Tongue (tissue), 2 donors: ENCODE measurements around the gene SLC25A41. TPM values are rescaled to one million over a fixed set of nuclear protein-coding genes. Genes with fewer than 3 reads are reported as not detected.

Experiments
- small RNA-seq: library from RNA; depleted of rRNA; stranded (forward); fragments of <200 nt; gene quantifications from one replicate; pipeline ENCODE3, GENCODE V24; 2014; ENCODE audit warnings: low replicate concordance
- total RNA-seq: library from RNA; depleted of rRNA; stranded (reverse); fragments of >200 nt; gene quantifications from one replicate; pipeline ENCODE4 v1.2.3, GENCODE V29; 2014

The SLC25A41 gene
- total RNA-seq, 1 donor from 2014 or later: 0.41 TPM

Small RNAs within 50 kb of the gene (small RNA-seq; reads per million reads assigned to genes)
- gene MIR6790 (not detected), gene MIR6885 (not detected)

Other genes with a start within 250 kb of the SLC25A41 start
- gene MLLT1, start 153.8 kb downstream of the SLC25A41 start, total RNA-seq: 7.5 TPM
- not detected for gene ACER1, start 100.2 kb downstream of the SLC25A41 start, total RNA-seq
- gene CLPP, start 72.2 kb downstream of the SLC25A41 start, total RNA-seq: 34.8 TPM
- gene ALKBH7, start 61.0 kb downstream of the SLC25A41 start, total RNA-seq: 92.1 TPM
- 1.5 TPM for gene PSPN, start 57.8 kb downstream of the SLC25A41 start, total RNA-seq
- 32.1 TPM for gene GTF2F1, start 40.6 kb downstream of the SLC25A41 start, total RNA-seq
- 125 TPM for gene KHSRP, start 9.0 kb downstream of the SLC25A41 start, total RNA-seq
- 46.7 TPM for gene SLC25A23, start 26.0 kb upstream of the SLC25A41 start, total RNA-seq
- 2.7 TPM for gene CRB3, start 30.5 kb upstream of the SLC25A41 start, total RNA-seq
- gene DENND1C, start 48.0 kb upstream of the SLC25A41 start, total RNA-seq: 0.51 TPM
- gene TUBB4A, start 68.5 kb upstream of the SLC25A41 start, total RNA-seq: 1.6 TPM
- gene TNFSF9, start 97.3 kb upstream of the SLC25A41 start, total RNA-seq: 0.62 TPM
- gene CD70, start 157.4 kb upstream of the SLC25A41 start, total RNA-seq: not detected
- gene TNFSF14, start 236.4 kb upstream of the SLC25A41 start, total RNA-seq: 0.31 TPM